ENCODE data around the gene NHLRC1. TPM values are rescaled to one million over a fixed set of nuclear protein-coding genes. Genes with fewer than 3 reads are reported as not detected.

NHLRC1 gene
- total and polyA plus RNA-seq, 9 of the 15 experiments (the other 6 are each of a cell fraction or from before 2014, with no cell fraction given): not detected

GRCh38 chr6:18155150-18155863 is 32.8 kb upstream of the NHLRC1 start, which contains the start of gene KDM1B (continued):
- TF ChIP-seq, protein P1, sequence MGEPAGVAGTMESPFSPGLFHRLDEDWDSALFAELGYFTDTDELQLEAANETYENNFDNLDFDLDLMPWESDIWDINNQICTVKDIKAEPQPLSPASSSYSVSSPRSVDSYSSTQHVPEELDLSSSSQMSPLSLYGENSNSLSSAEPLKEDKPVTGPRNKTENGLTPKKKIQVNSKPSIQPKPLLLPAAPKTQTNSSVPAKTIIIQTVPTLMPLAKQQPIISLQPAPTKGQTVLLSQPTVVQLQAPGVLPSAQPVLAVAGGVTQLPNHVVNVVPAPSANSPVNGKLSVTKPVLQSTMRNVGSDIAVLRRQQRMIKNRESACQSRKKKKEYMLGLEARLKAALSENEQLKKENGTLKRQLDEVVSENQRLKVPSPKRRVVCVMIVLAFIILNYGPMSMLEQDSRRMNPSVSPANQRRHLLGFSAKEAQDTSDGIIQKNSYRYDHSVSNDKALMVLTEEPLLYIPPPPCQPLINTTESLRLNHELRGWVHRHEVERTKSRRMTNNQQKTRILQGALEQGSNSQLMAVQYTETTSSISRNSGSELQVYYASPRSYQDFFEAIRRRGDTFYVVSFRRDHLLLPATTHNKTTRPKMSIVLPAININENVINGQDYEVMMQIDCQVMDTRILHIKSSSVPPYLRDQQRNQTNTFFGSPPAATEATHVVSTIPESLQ (CRISPR knock-in tag; IDR thresholded peaks at IDR 0.05): 0 out of 2 replicates have a peak, but pooled peaks have one; percentile 39
- peak; percentile 70; the same call in 1 of the 2 replicates for TF ChIP-seq ZBTB17 (CRISPR knock-in tag; IDR thresholded peaks at IDR 0.05)
- TF ChIP-seq DDX20 (tag; IDR thresholded peaks at IDR 0.05; ENCODE audit: low read depth): no peak
- 0 out of 2 replicates have a peak, but pooled peaks have one; percentile 61 for TF ChIP-seq ZNF165 (CRISPR knock-in tag; IDR thresholded peaks at IDR 0.05; ENCODE audit: borderline replicate concordance)
- TF ChIP-seq BRF1 (IDR thresholded peaks at IDR 0.05; ENCODE audit: borderline replicate concordance, extremely low read depth, insufficient read length): no peak
- no peak for TF ChIP-seq FOXA1 (IDR thresholded peaks at IDR 0.05; ENCODE audit: borderline replicate concordance)
- no peak for TF ChIP-seq PRDM10 (IDR thresholded peaks at IDR 0.05; ENCODE audit: partially characterized antibody)
- no peak for TF ChIP-seq TRIM28 (IDR thresholded peaks at IDR 0.05)
- TF ChIP-seq ADNP (tag; IDR thresholded peaks at IDR 0.05): no peak
- no peak for TF ChIP-seq ZSCAN32 (CRISPR knock-in tag; IDR thresholded peaks at IDR 0.05)
- no peak for TF ChIP-seq CC2D1A (IDR thresholded peaks at IDR 0.05)
- TF ChIP-seq, protein P2, sequence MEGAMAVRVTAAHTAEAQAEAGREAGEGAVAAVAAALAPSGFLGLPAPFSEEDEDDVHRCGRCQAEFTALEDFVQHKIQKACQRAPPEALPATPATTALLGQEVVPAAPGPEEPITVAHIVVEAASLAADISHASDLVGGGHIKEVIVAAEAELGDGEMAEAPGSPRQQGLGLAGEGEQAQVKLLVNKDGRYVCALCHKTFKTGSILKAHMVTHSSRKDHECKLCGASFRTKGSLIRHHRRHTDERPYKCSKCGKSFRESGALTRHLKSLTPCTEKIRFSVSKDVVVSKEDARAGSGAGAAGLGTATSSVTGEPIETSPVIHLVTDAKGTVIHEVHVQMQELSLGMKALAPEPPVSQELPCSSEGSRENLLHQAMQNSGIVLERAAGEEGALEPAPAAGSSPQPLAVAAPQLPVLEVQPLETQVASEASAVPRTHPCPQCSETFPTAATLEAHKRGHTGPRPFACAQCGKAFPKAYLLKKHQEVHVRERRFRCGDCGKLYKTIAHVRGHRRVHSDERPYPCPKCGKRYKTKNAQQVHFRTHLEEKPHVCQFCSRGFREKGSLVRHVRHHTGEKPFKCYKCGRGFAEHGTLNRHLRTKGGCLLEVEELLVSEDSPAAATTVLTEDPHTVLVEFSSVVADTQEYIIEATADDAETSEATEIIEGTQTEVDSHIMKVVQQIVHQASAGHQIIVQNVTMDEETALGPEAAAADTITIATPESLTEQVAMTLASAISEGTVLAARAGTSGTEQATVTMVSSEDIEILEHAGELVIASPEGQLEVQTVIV (CRISPR knock-in tag; IDR thresholded peaks at IDR 0.05; ENCODE audit: borderline replicate concordance): no peak
- no peak for TF ChIP-seq HNRNPK (IDR thresholded peaks at IDR 0.05; ENCODE audit: low read depth, low read length, poor library complexity, severe bottlenecking)
- no peak for TF ChIP-seq ARID1B (IDR thresholded peaks at IDR 0.05)
- no peak for TF ChIP-seq SMARCB1 (IDR thresholded peaks at IDR 0.05; ENCODE audit: insufficient read length, low read depth)
- TF ChIP-seq ZNF174 (CRISPR knock-in tag; IDR thresholded peaks at IDR 0.05): no peak
- TF ChIP-seq, protein P3, sequence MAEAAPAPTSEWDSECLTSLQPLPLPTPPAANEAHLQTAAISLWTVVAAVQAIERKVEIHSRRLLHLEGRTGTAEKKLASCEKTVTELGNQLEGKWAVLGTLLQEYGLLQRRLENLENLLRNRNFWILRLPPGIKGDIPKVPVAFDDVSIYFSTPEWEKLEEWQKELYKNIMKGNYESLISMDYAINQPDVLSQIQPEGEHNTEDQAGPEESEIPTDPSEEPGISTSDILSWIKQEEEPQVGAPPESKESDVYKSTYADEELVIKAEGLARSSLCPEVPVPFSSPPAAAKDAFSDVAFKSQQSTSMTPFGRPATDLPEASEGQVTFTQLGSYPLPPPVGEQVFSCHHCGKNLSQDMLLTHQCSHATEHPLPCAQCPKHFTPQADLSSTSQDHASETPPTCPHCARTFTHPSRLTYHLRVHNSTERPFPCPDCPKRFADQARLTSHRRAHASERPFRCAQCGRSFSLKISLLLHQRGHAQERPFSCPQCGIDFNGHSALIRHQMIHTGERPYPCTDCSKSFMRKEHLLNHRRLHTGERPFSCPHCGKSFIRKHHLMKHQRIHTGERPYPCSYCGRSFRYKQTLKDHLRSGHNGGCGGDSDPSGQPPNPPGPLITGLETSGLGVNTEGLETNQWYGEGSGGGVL (CRISPR knock-in tag; IDR thresholded peaks at IDR 0.05): no peak
- no peak for TF ChIP-seq ZNF311 (CRISPR knock-in tag; IDR thresholded peaks at IDR 0.05)
- no peak for TF ChIP-seq ZNF444 (CRISPR knock-in tag; IDR thresholded peaks at IDR 0.05)

Data from K562 (cell line).